Measurements from ENCODE around the gene SPTSSB. TPM values are rescaled to one million over a fixed set of nuclear protein-coding genes. Genes with fewer than 3 reads are reported as not detected.

Gene SPTSSB
- polyA plus RNA-seq, 2 of the 4 experiments (the other 2 are of a cell fraction) = 0.06 to 0.43 TPM

DNA sequence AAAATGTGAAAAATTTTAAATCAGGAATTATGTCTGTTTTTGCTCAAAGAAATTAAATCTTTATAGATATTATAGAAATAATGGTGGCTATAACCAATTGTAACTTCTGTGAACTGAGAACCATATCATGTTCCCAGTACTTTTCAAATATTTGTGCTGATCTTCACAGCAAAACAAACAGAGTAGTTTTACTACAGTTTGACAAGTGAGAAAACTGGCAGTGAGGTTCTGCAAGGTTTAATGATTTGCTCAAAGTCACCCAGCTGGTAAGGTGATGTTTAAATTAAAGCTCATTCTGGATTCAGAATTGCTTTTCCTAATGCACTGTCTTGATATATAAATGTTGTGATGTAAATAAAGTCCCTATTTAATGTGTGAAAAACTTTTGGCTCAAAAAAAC is 22.0 kb upstream of the SPTSSB start:
- FAIRE-seq (no peak), DNase-seq (ENCODE audit: low read depth in 1 of 2, low spot score in 1 of 2) (no peak), ATAC-seq (no peak)
- ChIA-PET POLR2A (no interaction called here), CTCF (interaction anchor here (0.6 to 1.2 kb wide), 2 partner anchors 20 to 28 kb away, joined by 3 read pairs; no protein-coding TSS in a partner anchor)
- Histone ChIP-seq H3K4me1 (no peaks in the 10 kb centered on the region), H3K9me3 (peaks cover 4% of the 10 kb centered on the region; the same call in 2 of the 3 replicates), H3K4me3 (no peak overlapping the region), H3K4me2 (no peak overlapping the region), H3K27ac (no peak overlapping the region)
- no peak for TF ChIP-seq NR3C1 (IDR thresholded peaks at IDR 0.05)
- TF ChIP-seq BHLHE40 (IDR thresholded peaks at IDR 0.05; ENCODE audit: low read depth, low read length) = no peak
- no peak for TF ChIP-seq NFE2L2 (conservative IDR thresholded peaks at IDR 0.05; ENCODE audit: low read length)
- no peak for TF ChIP-seq EP300 (IDR thresholded peaks at IDR 0.05)
- TF ChIP-seq POLR2A (IDR thresholded peaks at IDR 0.05; ENCODE audit: low read length) = no peak
- no peak for TF ChIP-seq HOXB5 (CRISPR knock-in tag; IDR thresholded peaks at IDR 0.05)
- no peak for TF ChIP-seq SMC3 (IDR thresholded peaks at IDR 0.05)
- TF ChIP-seq, protein P1, sequence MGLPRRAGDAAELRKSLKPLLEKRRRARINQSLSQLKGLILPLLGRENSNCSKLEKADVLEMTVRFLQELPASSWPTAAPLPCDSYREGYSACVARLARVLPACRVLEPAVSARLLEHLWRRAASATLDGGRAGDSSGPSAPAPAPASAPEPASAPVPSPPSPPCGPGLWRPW (IDR thresholded peaks at IDR 0.05) = no peak
- TF ChIP-seq, protein P2, sequence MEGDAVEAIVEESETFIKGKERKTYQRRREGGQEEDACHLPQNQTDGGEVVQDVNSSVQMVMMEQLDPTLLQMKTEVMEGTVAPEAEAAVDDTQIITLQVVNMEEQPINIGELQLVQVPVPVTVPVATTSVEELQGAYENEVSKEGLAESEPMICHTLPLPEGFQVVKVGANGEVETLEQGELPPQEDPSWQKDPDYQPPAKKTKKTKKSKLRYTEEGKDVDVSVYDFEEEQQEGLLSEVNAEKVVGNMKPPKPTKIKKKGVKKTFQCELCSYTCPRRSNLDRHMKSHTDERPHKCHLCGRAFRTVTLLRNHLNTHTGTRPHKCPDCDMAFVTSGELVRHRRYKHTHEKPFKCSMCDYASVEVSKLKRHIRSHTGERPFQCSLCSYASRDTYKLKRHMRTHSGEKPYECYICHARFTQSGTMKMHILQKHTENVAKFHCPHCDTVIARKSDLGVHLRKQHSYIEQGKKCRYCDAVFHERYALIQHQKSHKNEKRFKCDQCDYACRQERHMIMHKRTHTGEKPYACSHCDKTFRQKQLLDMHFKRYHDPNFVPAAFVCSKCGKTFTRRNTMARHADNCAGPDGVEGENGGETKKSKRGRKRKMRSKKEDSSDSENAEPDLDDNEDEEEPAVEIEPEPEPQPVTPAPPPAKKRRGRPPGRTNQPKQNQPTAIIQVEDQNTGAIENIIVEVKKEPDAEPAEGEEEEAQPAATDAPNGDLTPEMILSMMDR (IDR thresholded peaks at IDR 0.05) = no peak
- TF ChIP-seq HOXB13 (CRISPR knock-in tag; IDR thresholded peaks at IDR 0.05; ENCODE audit: low read depth) = no peak
- no peak for TF ChIP-seq CHD4 (IDR thresholded peaks at IDR 0.05; ENCODE audit: borderline replicate concordance)
- no peak for TF ChIP-seq JUN (IDR thresholded peaks at IDR 0.05)
- TF ChIP-seq CEBPB (IDR thresholded peaks at IDR 0.05) = no peak
- TF ChIP-seq POLR2AphosphoS2 (conservative IDR thresholded peaks at IDR 0.05; ENCODE audit: low read length) = no peak
- no peak for TF ChIP-seq RFX5 (IDR thresholded peaks at IDR 0.05)
- TF ChIP-seq NPAS2 (CRISPR knock-in tag; IDR thresholded peaks at IDR 0.05; ENCODE audit: borderline replicate concordance) = no peak
- no peak for TF ChIP-seq MAFK (IDR thresholded peaks at IDR 0.05; ENCODE audit: partially characterized antibody)
- TF ChIP-seq CHD2 (IDR thresholded peaks at IDR 0.05; ENCODE audit: low read length, partially characterized antibody) = no peak
- TF ChIP-seq, protein P3, sequence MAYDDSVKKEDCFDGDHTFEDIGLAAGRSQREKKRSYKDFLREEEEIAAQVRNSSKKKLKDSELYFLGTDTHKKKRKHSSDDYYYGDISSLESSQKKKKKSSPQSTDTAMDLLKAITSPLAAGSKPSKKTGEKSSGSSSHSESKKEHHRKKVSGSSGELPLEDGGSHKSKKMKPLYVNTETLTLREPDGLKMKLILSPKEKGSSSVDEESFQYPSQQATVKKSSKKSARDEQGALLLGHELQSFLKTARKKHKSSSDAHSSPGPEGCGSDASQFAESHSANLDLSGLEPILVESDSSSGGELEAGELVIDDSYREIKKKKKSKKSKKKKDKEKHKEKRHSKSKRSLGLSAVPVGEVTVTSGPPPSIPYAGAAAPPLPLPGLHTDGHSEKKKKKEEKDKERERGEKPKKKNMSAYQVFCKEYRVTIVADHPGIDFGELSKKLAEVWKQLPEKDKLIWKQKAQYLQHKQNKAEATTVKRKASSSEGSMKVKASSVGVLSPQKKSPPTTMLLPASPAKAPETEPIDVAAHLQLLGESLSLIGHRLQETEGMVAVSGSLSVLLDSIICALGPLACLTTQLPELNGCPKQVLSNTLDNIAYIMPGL (CRISPR knock-in tag; IDR thresholded peaks at IDR 0.05; ENCODE audit: borderline replicate concordance) = no peak
- no peak for TF ChIP-seq HOXA7 (CRISPR knock-in tag; IDR thresholded peaks at IDR 0.05)

DNA sequence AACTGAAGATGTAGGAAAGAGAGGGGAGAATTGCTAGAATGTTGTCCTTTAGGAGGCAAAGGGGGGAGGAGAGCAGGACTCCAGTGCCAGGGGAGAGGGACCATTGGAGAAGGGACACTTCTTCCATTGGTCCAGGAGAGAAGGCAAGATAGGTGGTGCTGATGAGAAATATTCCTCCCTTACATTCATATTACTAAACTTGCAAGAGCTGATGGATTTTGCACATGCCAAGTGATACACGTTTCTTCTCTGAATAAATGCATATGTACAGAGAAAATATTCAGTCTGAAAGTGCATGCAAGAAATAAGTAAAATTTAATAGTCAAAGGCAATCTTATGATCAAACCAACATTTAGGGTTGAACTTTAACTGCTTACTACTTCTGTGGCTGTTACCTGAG is 21.5 kb upstream of the SPTSSB start:
- H3K9me3 ChIP-seq = peaks cover 4% of the 10 kb centered on the region; the same call in 2 of the 3 replicates
- H3K4me3 ChIP-seq = no peak overlapping the region
- ChIA-PET POLR2A (no interaction called here), CTCF (no interaction called here)
- no peak for DNase-seq (ENCODE audit: low read depth in 1 of 2, low spot score in 1 of 2)
- no peak for ATAC-seq
- FAIRE-seq = no peak
- no peak overlapping the region for H3K4me2 ChIP-seq
- no peaks in the 10 kb centered on the region for H3K4me1 ChIP-seq
- no peak overlapping the region for H3K27ac ChIP-seq
- no peak for TF ChIP-seq JUN (IDR thresholded peaks at IDR 0.05)
- TF ChIP-seq FOSB (CRISPR knock-in tag; IDR thresholded peaks at IDR 0.05) = no peak
- no peak for TF ChIP-seq CHD2 (IDR thresholded peaks at IDR 0.05; ENCODE audit: low read length, partially characterized antibody)
- no peak for TF ChIP-seq POLR2AphosphoS2 (conservative IDR thresholded peaks at IDR 0.05; ENCODE audit: low read length)
- no peak for TF ChIP-seq NPAS2 (CRISPR knock-in tag; IDR thresholded peaks at IDR 0.05; ENCODE audit: borderline replicate concordance)
- no peak for TF ChIP-seq RNF2 (IDR thresholded peaks at IDR 0.05; ENCODE audit: borderline replicate concordance, low read depth)
- TF ChIP-seq MYC (IDR thresholded peaks at IDR 0.05; ENCODE audit: borderline replicate concordance, low read length) = no peak
- no peak for TF ChIP-seq NFE2L2 (conservative IDR thresholded peaks at IDR 0.05; ENCODE audit: low read length)
- no peak for TF ChIP-seq RAD21 (conservative IDR thresholded peaks at IDR 0.05 in 1 of 2, IDR thresholded peaks at IDR 0.05 in 1 of 2)
- TF ChIP-seq GATA3 (IDR thresholded peaks at IDR 0.05; ENCODE audit: borderline replicate concordance) = no peak
- no peak for TF ChIP-seq KDM1A (IDR thresholded peaks at IDR 0.05; ENCODE audit: low read depth)
- no peak for TF ChIP-seq TFCP2L1 (CRISPR knock-in tag; IDR thresholded peaks at IDR 0.05)
- WGBS (ENCODE audit: missing lambda C conversion rate) = 13% methylated on average over 1 of the region's 1 CpG
